Skin of body (tissue), 2 donors: Measurements from ENCODE around the gene PTPRD. TPM values are rescaled to one million over a fixed set of nuclear protein-coding genes. Genes with fewer than 3 reads are reported as not detected.

Experiments
- DNase-seq: peaks from one replicate; lab custom pipeline; 2025; lab: John Stamatoyannopoulos, UW
- total RNA-seq: library from RNA; depleted of rRNA; stranded (reverse); fragments of >200 nt; gene quantifications from one replicate; pipeline ENCODE4 v1.2.3, GENCODE V29; 2014

The PTPRD gene
- total RNA-seq, 1 donor from 2014 or later, result 29.9 TPM

DNA sequence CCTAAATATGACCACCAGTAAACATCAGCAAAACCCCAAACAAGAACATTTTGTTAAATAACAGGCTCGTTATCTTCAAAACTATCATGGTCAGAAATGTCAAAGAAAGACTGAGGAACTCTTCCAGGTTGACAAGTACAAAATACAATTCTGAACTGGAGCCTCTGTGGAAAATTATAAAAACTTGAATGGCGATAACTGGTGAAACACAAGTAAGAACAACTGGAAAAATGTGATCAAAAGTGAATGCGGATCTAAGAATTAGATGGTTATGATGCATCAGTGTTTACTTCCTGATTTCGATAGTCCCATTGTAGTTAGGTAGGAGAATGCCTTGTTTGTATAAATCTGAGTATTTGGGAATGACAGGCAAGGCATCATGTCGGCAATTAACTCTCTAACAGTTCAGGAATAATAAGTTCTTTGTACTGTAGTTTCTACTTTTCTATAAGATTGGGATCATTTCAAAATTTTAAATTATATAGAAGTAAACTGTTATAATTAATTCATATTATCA lies 2073.1 kb downstream of the PTPRD start:
- no peak for DNase-seq

DNA sequence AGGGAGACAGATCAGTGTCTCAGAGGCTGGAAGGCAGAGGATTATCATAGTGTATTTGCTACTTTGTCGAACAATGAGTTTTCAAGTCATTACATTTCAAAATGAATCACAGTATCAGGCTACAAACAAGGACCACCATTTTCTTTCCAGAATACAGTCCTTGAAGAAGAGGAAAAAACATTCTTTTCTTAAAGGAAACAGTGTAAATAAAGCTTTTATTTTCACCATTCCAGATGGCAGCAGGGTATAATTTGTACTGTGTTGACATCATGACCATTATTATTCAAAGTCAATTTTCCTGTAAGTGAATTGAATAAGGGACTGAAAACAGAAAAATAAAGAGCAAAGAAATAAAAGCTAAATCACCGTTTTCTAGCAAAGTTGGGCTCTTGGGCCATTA lies 2076.0 kb downstream of the PTPRD start:
- DNase-seq, result no peak

DNA sequence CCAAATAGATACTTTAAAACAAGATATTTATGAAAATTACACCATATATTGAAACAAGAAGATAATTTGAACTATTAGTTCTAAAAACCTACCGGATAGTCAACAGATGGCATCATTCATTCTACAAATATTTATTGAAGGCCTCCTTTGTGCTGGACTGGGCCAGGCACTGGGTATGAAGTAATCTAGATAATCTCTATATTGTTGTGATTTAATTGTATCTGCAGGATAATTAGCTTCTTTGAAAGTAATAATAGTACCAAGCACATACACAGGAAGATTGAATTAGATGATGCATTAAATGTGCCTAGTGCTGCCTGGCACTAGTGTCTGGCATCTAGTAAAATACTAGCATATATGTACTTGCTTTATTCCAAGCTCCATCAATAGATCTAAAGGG lies 2078.0 kb downstream of the PTPRD start:
- DNase-seq, result no peak

DNA sequence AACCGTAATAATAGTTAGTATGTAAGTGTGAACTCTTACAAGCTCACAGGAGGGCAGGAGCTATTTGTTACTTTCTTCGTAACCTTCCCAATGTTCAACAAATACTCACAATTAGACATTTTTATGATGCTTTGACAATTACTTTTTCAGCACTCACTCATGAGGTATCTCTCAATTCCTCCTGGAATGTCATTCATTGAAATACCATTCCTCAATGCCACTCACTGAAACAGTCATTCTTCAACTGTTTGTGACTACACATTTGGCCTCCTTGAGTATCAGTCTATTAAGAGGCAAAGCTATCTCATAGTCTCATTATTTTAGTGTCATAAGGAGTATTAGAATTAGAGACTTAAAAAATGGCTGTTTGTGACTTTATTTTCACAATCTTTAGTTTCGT lies 2079.1 kb downstream of the PTPRD start:
- no peak for DNase-seq

DNA sequence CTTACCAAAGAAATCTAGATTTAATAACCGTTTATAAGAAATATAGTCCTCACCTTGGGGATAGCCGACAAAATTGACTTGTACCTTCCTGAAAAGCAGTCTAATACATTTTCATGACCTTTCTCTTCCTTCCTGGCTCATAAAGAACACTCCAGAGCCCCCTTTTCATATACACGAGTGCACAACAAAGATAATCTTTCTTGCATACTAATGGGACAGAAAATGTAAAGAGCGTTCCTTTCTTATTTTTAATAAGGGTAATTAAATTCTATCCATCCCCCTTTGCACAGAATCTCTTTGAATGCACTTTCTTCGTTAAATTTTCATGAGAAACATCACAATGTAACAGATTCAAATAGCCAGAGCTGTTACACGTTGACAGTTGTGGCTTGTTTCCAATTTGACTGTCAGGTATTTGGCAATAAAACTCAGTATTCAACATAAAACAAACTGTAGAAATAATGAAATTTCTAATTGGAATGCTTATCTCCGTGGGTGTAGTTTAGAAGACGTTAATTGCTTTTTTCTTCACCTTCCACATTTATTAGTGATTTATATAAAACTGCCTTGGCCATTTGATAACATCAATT lies 2080.9 kb downstream of the PTPRD start:
- no peak for DNase-seq

DNA sequence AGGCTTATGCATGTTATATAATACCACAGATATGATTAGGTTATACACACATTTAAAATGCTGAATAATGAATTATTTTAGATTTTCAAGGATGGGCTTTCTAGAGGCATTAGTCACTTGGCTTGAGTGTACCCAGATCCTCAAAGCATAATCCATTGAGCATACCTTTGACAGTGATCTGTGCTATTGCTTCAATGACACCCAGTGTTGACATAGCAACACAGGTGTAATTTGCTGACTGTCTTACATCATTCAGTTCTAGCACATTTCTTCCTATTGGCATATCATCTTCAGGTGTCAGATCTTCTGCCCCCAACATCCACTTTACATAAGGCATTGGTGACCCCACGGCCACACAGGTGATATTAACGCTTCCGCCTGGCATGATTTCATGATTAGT lies 2091.7 kb downstream of the PTPRD start:
- no peak for DNase-seq

DNA sequence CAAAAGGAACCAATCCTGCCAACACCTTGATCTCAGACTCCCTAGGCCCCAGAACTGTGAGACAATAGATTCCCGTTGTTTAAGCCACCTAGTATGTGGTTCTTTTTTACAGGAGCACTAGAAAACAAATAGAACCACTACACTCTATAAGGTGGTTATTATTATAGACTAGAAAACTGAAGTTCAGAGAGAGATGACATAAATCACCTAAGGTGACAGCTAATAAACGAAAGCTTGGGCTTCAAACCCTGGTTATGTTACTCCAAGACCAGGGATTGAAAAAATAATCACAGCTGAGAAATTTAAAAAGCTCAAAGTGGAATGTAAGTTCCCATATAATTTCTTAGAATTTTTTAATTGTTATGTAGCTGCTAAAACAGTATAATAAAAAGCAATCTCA lies 2097.1 kb downstream of the PTPRD start:
- DNase-seq, result no peak

DNA sequence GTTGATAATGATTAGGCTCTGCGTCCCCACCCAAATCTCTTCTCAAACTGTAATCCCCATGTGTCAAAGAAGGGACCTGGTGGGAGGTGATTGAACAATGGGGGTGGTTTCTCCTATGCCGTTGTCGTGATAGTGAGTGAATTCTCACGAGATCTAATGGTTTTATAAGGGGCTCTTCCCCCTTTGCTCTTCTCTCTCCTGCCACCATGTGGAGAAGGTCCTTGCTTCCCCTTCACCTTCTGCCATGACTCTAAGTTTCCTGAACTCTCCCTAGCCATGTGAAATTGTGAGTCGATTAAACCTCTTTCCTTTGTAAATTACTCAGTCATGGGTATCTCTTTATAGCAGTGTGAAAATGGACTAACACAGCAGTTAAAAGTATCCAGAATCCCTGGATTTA lies 2098.0 kb downstream of the PTPRD start:
- no peak for DNase-seq

DNA sequence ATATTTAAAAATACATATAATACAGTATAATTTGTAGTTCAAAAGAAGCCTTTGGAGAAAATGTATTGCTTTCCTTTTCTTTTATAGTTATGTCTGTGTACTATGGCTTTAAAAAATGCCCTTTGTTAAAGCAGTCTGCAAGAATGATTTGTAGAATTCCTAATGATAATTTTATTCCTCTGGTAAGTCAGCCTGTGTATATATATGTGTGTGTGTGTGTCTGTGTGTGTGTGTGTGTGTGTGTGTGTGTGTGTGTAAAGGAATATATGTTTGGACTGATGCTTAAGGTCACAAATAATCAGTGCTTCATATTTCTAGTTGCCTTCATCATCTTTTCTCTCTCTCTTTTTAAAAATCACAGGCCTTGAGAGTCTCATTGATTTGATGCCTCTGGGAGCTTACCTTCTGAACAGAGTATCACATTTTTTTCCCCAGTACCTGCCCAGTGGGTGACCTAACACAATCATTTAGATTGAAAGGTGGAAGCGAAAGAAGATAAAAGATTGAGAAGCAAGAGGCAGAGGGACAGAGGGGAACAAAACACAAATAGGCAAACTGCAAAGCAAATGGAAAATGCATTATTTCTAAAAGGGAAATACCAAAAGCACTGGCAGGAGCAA lies 2104.0 kb downstream of the PTPRD start:
- DNase-seq, result no peak

DNA sequence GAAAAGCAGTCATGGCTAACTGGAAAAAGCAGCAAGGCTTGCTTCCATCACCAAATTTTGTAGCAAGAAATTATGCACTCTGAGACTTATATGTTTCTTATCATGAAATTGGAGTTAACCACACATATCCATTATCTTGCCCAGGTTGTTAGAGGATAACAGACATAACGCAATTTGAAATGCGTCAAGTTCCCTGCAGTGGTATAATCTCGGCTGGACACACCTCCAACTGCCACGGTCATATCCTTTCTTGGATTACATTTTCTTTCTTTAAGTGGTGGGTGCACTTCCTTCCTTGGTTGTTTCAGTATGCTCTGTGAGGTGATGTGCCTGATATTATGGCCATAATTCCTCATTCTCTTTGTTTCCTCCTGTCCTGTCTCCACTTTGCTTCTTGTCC lies 2118.2 kb downstream of the PTPRD start:
- DNase-seq, result no peak

DNA sequence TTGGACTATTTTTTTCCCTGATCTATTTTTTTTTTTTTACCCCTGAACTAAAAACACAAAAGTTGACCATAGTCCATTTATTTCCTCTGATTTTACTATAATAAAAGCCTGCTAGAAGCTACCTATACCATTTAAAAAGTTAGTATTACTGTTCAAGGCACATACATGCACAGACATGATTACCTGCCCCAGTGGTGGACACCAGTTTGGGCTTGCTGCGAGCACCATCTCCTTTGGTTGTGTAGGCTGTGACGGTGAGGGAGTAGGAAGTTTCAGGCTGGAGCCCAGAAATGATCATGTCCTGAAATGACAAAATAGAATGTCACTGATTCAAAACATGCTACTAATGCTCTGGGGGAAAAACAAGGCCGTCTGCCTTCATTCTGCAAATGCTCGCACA lies 2120.1 kb downstream of the PTPRD start:
- DNase-seq, result no peak

DNA sequence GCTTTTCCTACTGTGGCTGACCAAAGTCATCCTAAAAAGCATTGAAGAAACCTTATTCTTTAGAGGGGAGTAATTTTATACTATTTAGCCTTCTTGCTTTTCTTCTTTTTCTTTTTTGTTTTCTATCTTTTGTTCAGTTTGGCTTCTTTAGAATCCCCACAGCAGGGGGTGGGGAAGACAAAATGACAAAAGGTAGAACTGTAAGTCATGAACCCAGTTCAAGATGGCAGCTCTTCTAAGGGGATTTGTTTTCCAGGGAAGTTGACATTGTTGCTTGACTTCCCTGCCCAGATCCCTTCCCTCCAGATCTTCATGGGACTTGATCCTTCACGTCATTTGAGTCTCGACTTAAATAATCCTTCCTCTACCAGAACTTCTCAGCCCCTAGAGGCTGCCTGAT lies 2120.8 kb downstream of the PTPRD start:
- DNase-seq, result no peak

DNA sequence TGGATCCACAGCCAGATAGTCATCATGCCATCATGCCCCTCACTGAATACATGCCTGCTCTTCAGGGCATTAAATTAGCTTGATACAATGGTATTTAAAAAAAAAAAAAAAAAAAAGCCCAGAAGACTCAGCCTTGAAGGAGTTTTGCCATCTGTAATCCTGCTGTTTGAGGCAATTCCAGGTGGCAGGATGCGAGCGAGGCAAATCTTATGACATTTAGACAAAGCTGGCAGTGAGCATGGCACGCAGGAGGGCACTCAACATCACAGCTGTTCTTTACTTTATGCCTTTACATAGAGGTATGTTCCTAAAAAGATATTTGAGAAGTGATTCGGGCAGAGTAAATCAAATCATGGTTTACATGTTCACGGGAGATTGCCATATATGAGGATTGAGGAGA lies 2121.2 kb downstream of the PTPRD start:
- DNase-seq, result no peak

DNA sequence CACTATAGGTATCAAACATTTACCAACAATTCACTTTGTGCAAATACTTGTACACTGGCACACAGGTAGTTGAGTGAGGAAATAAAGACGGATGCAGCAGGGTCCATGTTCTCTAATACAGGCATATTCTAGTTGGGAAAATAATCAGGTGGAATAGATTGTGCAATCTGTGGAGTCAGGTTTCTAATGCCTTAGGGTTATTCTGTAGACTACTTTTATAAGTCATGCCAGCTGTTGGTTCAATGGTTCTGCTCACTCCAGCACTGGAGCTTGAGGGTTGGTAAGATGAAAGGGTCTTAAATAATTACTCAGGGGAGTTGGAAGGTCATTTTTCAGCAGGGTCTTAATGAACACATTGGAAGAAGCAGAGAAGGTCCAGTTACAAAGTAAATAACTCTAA lies 2123.0 kb downstream of the PTPRD start:
- DNase-seq, result no peak

DNA sequence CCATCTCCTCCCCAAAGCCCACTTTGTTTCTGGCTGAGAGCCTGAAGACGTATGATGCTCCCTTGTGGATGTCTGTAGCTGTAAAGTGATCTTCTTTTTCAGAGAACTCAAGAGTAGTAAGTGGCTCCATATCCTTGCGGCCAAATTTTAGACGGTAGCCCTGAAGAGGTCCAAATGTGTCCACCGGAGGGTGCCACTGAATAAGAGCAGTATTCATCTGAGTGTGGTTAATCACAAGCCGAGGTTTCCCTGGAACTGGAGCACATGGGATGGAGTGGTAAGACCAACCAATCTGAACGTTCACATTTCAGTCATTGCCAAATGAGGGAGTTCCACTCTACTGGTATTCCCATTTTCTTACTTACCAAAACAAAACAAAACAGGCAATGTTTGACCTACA lies 2126.7 kb downstream of the PTPRD start:
- no peak for DNase-seq

DNA sequence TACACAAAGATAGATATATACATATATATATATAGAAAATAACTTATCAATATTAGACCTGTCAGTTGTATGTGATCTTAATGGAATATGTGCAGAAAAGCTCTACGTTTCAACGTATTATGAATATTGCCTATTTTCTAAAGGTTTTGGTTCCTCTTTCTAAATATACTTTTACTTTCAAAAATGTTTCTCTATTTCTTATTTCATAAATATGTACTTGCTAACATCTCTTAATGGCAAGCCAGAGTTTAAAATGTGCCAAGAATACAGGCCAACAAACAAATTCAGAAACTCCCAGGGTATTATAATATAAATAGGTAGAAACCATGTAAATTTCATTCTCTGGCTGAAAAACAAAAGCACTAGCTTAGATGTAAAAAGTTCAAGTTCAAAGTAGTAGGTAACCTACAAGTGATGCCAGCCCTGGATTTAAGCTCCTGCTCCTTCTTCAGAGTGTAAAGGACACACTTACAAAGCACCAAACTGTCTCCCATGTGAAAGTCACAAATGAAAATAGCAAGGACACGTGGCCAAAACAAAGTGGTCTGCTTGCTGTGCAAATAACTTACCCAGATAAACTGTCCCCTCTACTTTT lies 2128.1 kb downstream of the PTPRD start:
- DNase-seq, result no peak

DNA sequence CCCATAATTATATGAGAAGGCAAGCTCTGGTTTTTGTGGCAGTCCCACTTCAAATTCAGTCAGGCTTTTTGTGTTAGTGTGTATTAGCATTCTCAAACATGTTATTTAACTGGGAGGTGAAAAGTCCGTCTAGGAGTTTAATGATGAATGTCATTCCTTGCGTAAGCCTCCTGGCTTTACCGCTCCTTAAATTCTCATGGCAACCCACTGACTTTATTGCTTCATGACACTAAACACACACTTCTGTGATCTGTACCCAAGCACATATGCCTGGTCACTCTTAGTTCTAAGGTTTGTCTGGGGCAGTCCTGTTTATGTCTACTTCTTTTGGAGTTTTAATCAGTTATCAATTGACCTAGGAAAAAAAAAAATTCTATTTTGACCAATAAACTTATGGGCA lies 2135.4 kb downstream of the PTPRD start:
- no peak for DNase-seq

DNA sequence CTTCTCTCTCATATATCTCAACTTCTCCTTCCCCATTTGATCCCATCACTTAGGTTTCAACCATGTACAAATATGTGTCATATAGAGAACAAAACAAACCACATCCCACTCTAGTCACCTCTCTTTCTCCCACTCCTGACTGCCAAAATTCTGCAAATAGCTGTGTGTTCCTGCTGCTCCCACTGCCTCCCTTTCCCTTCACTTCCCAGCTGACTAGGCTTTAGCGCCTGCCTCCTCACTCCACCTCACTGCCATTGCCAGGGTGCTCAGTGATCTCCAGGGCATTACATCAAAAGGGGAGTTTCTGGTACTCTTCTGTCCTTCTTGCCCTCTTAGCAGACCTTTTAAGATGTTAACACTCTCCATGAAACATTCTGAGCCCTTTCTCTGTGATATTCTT lies 2137.9 kb downstream of the PTPRD start:
- no peak for DNase-seq

DNA sequence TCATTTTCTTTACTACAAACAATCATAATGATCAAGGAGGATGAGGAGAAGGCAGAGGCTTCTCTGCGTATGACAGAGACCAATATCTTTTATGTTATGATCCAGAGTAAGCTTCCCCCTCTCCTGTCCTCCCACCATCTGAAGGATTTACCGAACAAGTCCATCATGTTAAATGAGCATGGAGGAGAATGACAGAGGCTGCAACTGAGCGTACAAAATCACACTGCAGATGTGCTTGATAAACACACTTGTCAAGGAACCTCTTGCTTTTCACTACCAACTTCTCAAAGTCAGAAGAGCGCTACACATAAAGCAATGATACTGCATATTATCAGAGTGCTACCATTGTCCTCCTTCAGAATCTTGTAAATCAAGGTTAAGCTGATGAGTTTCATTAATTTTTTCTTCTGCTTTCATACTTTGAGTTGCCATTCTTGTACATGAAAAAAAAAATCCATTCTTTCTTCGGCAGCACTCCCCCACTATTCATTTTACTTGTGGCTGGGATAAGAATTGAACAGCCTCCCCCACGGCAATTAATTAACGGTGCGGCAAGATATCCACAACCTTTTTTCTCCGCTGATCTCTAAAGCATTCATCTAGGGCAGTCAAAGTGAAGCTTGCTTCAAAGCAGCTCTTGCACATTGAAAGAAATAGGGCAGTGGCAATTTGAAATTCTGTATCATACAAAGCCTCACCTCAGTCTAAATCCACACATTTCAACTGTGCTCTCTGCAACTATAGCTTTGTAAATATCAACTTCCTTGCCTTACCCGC lies 2139.4 kb downstream of the PTPRD start:
- DNase-seq, result no peak

DNA sequence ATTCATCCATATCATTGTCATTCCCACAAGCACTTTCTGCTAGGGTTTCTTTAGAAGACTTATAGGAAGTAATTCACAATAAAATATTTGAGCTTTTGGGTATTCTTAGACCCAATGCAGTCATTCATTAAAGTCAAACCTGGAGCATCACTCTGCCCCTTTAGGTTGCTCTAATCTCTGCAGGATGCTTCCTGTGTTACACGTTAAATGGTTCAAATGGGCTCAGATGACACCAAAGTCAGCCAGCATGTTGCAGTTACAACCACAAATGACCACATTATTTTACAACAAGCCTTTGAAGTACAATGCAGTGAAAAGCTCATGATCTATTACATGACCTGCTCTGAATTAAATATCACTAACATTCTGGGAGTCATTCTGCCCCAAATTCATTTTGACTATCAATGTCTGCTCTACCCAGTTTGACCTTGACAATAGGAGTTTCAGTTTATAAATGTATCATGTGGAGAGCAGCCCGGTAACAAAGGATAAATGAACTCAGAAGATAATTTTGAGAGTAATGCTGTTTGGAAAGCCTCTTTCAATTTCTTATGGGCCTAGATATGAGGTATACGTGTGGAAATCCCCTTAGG lies 2144.7 kb downstream of the PTPRD start:
- DNase-seq, result no peak

DNA sequence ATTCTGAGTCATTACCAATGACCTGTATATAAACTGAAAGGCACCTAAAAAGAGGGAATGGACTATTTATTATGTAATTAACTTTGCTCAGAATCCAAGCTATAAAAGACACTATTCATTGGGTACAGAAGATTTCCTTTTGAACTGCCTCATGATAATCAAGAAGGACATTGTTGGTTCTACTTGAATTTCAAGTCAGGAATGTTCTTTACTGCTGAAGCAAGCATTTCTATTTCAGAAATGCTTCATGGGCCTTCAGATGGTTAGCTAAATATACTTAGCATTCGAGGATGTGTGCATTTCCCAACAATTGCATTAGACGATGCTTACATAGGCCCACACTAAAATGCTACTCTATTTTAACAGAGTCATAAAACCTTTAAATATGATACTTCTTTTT lies 2155.0 kb downstream of the PTPRD start:
- DNase-seq, result no peak

DNA sequence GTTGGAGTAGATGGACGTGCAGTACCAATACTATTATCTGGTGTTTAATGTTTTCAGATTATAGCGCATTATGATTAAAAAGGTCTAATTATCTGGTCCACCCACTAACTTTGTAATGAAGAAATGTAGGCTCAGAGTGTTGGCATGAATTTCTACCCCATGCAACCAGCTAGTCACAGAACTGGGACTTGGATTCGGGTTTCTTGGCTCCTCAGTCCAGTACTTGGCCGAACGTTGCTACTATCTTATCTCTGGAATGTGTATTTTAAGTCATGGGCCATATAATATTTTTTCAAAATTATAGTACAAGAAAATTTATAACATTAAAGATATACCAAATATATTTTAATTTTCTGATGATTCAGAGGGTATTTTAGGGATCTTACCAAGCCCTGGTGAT lies 2155.7 kb downstream of the PTPRD start:
- DNase-seq, result no peak
